Ishikawa (cell line): ENCODE measurements around the gene STK32A.

Experiments used
- CEBPB ChIP-seq: IDR thresholded peaks from 2 replicates; pipeline ENCODE4 v1.6.1; 2012
- CREB1 ChIP-seq: IDR thresholded peaks from 2 replicates; pipeline ENCODE4 v1.6.1; 2012; ENCODE audit warnings: low read depth
- EGR1 ChIP-seq: IDR thresholded peaks from 2 replicates; pipeline ENCODE4 v1.6.1; 2012
- EP300 ChIP-seq: IDR thresholded peaks from 2 replicates; pipeline ENCODE4 v1.6.1; 2012; ENCODE audit warnings: borderline replicate concordance
- FOXM1 ChIP-seq: IDR thresholded peaks from 2 replicates; pipeline ENCODE4 v1.6.1; 2012; ENCODE audit warnings: low read depth, borderline replicate concordance
- NFIC ChIP-seq: IDR thresholded peaks from 2 replicates; pipeline ENCODE4 v1.6.1; 2012
- RAD21 ChIP-seq: IDR thresholded peaks from 2 replicates; pipeline ENCODE4 v1.6.1; 2012; ENCODE audit warnings: low read depth
- TAF1 ChIP-seq: IDR thresholded peaks from 2 replicates; pipeline ENCODE4 v1.6.1; 2012; ENCODE audit warnings: low read depth, mild to moderate bottlenecking
- TCF12 ChIP-seq: IDR thresholded peaks from 2 replicates; pipeline ENCODE4 v1.6.1; 2012; ENCODE audit warnings: low read depth
- TEAD4 ChIP-seq: IDR thresholded peaks from 2 replicates; pipeline ENCODE4 v1.6.1; 2012
- YY1 ChIP-seq: IDR thresholded peaks from 2 replicates; pipeline ENCODE4 v1.6.1; 2012; ENCODE audit warnings: low read depth
- ZBTB7A ChIP-seq: IDR thresholded peaks from 2 replicates; pipeline ENCODE4 v1.6.1; 2012; ENCODE audit warnings: low read depth
- TF ChIP-seq, protein P1 (sequence below): IDR thresholded peaks from 2 replicates; pipeline ENCODE4 v1.6.1; 2012; ENCODE audit warnings: low read depth, mild to moderate bottlenecking
- TF ChIP-seq, protein P2 (sequence below): IDR thresholded peaks from 2 replicates; pipeline ENCODE4 v1.6.1; 2012
- TF ChIP-seq, protein P3 (sequence below): IDR thresholded peaks from 2 replicates; pipeline ENCODE4 v1.6.1; 2012

The STK32A gene

DNA sequence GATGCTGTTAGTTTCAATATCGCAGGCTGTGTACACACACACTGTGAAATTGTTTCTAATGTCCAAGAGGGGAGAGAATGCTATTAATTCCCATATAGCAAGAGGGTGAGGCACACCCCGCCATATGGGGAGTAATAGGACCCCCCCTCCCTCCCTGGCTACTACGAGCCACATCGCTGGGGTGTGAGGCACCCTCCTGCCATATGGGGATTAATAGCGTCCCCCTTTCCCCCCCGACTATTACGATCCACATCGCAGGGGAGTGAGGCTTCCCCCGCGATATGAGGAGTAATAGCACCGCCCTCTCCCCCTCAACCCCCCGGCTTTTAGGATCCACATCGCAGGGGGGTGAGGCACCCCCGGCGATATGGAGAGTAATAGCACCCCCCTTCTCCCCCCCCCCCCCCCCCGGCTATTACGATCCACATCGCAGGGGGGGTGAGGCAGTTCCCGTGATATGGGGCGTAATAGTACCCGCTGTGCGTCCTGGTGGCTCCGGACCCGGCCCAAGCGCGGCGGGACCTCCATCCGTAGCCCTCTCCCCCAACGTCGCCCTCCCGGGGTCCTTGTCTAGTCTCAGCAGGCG lies 494 bp upstream of the STK32A start:
- no peak for TF ChIP-seq ZBTB7A
- no peak for TF ChIP-seq CREB1
- no peak for TF ChIP-seq FOXM1
- TF ChIP-seq TAF1, result no peak
- TF ChIP-seq, protein P1, sequence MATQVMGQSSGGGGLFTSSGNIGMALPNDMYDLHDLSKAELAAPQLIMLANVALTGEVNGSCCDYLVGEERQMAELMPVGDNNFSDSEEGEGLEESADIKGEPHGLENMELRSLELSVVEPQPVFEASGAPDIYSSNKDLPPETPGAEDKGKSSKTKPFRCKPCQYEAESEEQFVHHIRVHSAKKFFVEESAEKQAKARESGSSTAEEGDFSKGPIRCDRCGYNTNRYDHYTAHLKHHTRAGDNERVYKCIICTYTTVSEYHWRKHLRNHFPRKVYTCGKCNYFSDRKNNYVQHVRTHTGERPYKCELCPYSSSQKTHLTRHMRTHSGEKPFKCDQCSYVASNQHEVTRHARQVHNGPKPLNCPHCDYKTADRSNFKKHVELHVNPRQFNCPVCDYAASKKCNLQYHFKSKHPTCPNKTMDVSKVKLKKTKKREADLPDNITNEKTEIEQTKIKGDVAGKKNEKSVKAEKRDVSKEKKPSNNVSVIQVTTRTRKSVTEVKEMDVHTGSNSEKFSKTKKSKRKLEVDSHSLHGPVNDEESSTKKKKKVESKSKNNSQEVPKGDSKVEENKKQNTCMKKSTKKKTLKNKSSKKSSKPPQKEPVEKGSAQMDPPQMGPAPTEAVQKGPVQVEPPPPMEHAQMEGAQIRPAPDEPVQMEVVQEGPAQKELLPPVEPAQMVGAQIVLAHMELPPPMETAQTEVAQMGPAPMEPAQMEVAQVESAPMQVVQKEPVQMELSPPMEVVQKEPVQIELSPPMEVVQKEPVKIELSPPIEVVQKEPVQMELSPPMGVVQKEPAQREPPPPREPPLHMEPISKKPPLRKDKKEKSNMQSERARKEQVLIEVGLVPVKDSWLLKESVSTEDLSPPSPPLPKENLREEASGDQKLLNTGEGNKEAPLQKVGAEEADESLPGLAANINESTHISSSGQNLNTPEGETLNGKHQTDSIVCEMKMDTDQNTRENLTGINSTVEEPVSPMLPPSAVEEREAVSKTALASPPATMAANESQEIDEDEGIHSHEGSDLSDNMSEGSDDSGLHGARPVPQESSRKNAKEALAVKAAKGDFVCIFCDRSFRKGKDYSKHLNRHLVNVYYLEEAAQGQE, result no peak
- no peak for TF ChIP-seq RAD21
- TF ChIP-seq EP300, result no peak
- TF ChIP-seq CEBPB, result no peak

DNA sequence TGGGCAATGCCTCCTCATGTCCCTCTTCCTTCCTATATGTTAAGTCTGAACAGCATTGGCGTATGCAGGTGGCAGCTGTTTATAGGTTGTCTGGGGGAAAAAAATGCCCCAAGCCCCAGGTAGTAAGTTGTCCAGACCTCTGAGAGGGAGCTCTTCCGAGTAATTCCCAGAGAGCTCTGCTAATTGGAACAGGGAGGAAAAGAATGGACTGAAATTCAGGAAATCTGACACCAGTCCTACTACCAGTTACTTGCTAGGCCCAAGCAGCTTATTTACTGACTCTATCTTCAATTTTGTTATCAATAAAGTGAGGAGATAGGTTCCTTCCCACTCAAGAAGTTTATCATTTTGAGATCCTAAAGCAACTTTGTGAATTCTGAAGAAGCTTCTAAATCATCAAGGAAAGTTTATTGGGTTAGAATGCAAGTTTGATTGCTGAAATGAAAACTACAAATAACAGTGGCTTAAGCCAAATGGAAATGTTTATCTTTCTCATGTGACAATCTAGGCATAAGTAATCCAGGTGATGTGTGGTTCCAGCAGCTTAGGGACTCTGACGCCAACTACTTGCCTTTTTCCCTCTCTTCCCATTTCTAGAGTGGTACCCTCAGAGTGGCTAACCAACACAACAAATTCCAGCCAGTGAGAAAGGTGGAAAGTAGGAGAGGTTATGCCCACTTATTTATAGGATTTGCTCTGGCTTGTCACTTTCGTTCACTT lies 5.6 kb downstream of the STK32A start:
- TF ChIP-seq CREB1 (no peak), ZBTB7A (no peak), CEBPB (no peak), RAD21 (no peak)

DNA sequence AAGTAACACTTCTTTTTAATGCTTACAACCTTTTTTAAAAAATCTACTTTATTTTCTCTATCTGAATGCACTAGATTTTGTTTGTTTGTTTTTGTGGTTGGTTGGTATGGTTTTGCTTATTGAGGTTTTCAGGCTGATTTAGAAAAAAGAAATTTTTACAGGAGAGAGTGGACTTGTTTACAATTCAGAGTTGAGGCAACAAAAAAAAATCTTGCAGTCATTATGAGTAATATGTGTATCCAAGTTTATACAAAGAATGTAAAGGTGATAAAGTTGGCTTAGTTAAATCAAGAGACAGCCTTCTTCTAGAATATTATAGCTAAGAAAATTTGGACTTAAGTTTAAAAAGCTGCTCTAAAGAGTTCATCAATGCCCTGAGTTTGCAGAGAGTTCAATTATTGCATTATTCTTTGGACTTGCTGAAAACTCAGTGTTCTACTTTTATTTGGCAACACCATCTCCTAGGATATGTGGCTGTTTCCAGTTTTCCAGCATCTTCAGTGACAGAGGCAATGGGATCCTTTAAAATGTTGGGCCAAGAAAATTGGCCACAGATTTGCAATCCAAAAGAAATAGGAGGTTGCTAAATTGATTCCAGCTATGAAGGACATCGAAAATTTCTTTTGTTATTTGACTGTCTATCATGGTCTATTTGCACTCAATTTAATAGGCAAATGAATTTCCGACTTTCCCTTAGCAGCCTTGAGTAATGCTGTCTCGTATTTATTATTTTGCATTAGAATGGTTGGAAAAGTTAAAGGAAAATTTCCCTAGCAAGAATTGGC lies 10.7 kb downstream of the STK32A start:
- TF ChIP-seq, protein P1, result no peak

DNA sequence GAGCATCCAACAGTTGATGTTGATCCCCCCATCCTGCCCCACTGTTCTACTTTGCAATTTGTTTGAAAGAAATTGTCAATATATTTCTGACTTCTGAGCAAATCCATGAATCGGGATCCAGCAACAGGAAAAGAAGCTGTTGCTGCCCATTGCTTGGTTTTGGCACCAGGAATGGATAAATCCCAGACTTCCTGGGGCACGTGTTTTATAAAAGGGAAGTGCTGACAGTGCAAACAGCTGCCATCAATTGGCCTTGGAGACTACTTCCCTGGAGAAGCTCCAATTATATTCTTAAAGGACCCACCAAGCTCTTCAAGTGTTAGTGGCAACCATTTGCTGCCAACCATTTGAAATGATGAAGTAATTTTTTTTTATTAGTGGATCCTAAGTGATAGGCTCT lies 13.7 kb downstream of the STK32A start:
- no peak for TF ChIP-seq NFIC
- TF ChIP-seq, protein P2, sequence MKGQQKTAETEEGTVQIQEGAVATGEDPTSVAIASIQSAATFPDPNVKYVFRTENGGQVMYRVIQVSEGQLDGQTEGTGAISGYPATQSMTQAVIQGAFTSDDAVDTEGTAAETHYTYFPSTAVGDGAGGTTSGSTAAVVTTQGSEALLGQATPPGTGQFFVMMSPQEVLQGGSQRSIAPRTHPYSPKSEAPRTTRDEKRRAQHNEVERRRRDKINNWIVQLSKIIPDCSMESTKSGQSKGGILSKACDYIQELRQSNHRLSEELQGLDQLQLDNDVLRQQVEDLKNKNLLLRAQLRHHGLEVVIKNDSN, result no peak
- no peak for TF ChIP-seq RAD21
- TF ChIP-seq EP300, result no peak
- no peak for TF ChIP-seq TCF12
- TF ChIP-seq EGR1, result no peak
- no peak for TF ChIP-seq TEAD4
- TF ChIP-seq CEBPB, result no peak
- TF ChIP-seq YY1, result no peak
- TF ChIP-seq, protein P3, sequence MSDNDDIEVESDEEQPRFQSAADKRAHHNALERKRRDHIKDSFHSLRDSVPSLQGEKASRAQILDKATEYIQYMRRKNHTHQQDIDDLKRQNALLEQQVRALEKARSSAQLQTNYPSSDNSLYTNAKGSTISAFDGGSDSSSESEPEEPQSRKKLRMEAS, result no peak
- no peak for TF ChIP-seq CREB1
- TF ChIP-seq TAF1, result no peak
- TF ChIP-seq FOXM1, result no peak
- TF ChIP-seq, protein P1, result no peak
- TF ChIP-seq ZBTB7A, result no peak

DNA sequence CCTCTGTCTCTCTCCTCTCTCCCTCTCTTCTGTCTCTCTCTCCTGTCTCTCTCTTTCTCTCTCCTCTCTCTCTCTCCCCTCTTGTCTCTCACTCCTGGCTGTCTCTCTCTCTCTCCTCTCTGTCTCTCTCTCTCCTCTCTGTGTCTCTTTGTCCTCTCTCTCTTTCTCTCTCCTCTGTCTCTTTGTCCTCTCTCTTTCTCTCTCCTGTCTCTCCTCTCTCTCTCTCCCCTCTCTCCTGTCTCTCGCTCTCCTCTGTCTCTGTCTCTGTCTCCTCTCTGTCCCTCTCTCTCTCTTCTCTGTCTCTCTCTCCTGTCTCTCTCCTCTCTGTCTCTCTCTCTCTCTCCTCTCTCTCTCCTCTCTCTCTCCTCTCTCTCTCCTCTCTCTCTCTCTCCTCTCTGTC lies 25.0 kb downstream of the STK32A start:
- TF ChIP-seq EP300 (no peak), TCF12 (no peak), YY1 (no peak), EGR1 (no peak), TAF1 (no peak), RAD21 (no peak), NFIC (no peak), CEBPB (no peak), ZBTB7A (no peak), FOXM1 (no peak), TEAD4 (no peak), CREB1 (no peak)
- TF ChIP-seq, protein P3, result no peak
- TF ChIP-seq, protein P2, result no peak
